ENCODE data around the gene ITGBL1.

The ITGBL1 gene

GRCh38 chr13:101452519-101453485 lies at the start of gene ITGBL1:
ITGBL1 (plus strand) TSS chr13:101452675; CDS start chr13:101452834, 159 bp downstream.
- peak within 1 kb of the TSS; percentile 33; the same call in 1 of the 2 replicates for H3K4me3 ChIP-seq (ENCODE audit: low read length)
- no peak for TF ChIP-seq ZNF274 (IDR thresholded peaks at IDR 0.05; ENCODE audit: low read depth, low read length)

DNA sequence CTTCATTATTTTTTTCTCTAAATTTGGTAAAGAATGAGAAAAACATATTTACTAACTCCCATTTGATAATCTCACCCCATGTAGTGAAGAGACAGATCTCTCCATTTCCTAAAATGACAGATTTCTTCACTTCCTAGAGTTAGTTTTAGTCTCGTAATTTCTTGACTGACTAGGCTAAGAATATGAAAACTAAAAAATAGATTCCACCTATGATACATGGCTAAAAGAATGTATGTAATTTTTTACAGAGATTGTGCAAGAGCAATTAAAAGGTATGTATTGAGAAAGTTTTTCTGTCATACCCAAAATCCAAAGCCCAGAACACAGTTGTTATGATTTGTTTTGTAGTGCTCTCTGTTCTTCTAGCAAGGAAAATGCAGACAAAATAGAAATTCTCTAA lies 45.7 kb upstream of the ITGBL1 start:
- no peak overlapping the region for H3K4me3 ChIP-seq (ENCODE audit: low read length)
- no peak for TF ChIP-seq ZNF274 (IDR thresholded peaks at IDR 0.05; ENCODE audit: low read depth, low read length)

GRCh38 chr13:101408154-101408553 lies 44.3 kb upstream of the ITGBL1 start:
- no peak overlapping the region for H3K4me3 ChIP-seq (ENCODE audit: low read length)
- no peak for TF ChIP-seq ZNF274 (IDR thresholded peaks at IDR 0.05; ENCODE audit: low read depth, low read length)

GRCh38 chr13:101408992-101409656 lies 43.4 kb upstream of the ITGBL1 start:
- TF ChIP-seq ZNF274 (IDR thresholded peaks at IDR 0.05; ENCODE audit: low read depth, low read length), result no peak
- H3K4me3 ChIP-seq (ENCODE audit: low read length), result no peak overlapping the region

DNA sequence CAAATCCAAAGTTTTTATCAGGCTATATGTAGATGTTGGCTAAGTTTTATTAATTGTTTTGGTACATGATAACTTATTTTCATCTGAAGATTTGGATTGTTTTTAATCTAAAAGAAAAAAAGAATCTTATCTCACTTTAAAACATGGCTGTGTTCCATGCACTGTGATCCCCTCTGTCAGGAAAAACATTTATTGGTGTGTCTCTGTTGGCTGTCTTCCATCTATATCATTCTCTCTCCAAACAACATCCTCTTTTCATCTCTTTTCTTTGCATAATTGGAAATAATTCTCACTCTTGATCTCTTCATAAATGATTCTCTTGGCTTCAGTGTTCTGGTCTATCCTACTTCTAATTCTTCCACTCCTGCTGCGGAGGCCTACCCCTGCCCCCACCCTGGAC lies 40.4 kb upstream of the ITGBL1 start:
- H3K4me3 ChIP-seq (ENCODE audit: low read length), result no peak overlapping the region
- no peak for TF ChIP-seq ZNF274 (IDR thresholded peaks at IDR 0.05; ENCODE audit: low read depth, low read length)

DNA sequence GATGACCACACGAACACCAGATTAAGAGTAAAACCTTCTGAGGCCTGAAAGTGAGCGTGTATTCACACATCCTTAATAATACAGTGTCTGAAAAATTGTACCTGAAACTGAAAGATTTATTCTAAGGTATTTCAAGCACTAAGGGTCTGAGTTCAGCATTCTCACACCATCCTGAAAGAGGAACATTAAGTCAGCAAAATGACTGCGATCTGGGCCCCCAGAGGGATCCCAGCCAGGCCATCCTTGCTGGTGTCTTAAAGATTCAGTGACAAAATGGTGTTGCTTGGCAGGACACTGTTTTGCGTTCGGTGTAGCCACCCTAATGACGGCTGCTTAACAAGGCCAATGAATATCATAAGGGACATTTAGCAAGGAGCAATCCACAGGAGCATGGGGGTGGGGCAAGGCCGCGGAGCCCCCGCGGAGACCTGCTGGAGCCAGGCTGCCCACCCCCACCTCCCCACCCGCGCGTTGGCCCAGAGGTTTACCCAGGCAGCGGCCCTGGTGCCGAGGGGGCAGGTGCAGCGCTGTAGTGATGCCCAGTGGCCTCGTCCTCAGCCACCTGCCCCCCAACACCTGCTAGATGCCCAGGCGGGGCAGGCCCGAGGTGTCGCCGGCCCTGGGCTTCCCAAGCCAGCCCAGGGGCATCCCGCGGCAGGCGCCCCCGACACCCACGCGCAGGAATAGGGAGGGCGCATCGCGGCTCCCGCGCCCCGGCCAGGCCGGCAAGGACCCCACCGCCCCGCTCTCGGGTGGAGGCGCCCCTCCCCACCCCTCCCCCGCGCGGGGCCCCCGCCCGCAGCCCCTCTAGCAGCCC lies 36.9 kb upstream of the ITGBL1 start:
- H3K4me3 ChIP-seq (ENCODE audit: low read length), result no peak overlapping the region
- TF ChIP-seq ZNF274 (IDR thresholded peaks at IDR 0.05; ENCODE audit: low read depth, low read length), result no peak

DNA sequence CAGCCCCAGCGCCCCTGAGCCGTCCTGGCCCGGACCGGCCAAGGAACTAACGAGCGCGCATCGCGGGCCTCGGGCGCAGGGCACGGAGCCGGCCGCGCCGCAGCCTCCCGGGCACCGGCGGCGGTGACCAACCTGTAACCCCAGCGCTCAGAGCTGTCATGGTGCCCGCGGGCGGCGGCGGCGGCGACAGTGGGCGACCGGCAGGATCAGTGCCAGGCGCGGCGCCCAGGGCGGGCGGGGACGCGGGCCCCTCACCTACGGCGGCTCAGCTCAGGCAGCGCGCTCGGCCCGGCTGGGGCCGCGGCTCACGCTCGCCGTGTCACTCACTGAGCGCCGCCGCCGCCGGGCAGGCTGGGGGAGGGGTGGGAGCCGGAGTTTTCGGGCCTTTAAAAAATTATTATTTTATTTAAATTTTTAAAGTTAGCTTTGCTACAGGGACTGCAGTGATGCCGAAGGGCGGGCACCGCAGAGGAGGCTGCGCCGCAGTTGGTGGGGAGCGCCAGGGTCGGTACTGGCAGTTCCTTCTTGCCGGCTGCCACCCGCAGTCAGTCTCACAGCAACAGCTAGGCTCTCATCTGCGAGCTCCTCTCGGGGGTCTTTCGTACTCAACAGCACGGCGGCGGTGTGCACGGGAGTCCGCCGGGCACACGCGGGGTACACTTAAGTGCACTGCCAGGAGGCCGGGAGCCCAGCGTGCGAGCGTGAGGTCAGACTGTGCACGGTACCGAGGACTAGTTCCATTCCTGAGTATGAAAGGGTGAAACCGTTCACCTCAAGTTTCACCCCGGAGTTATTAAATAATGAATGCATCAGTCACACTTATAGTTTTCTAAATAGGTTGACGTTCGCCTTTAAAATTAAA lies 36.1 kb upstream of the ITGBL1 start, which contains the start of gene NALCN:
Gene NALCN (minus strand): TSS at position 328 of the 862 bp plus-strand sequence. CDS start 17,382 bp downstream, outside the sequence.
- no peak for TF ChIP-seq ZNF274 (IDR thresholded peaks at IDR 0.05; ENCODE audit: low read depth, low read length)
- H3K4me3 ChIP-seq (ENCODE audit: low read length), result peak within 1 kb of the TSS; percentile 24; the same call in 1 of the 2 replicates

DNA sequence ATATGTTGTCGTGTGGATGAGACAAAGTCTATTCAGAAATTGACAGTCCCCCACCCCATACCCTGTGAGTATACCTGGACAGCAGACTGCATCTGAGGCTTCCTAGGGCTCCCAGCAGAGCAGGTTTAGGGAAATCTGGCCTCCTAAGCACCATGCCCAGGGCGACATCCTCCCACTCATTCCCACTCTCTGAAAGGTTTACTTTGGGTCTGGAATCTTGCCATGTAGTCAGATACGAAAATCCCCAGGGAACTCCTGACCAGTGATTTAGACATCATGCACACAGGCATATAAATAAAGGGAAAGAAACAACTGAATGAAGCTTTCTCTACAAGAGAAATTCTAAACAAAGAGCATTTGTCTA lies 35.5 kb upstream of the ITGBL1 start:
- no peak for TF ChIP-seq ZNF274 (IDR thresholded peaks at IDR 0.05; ENCODE audit: low read depth, low read length)
- H3K4me3 ChIP-seq (ENCODE audit: low read length), result no peak overlapping the region

DNA sequence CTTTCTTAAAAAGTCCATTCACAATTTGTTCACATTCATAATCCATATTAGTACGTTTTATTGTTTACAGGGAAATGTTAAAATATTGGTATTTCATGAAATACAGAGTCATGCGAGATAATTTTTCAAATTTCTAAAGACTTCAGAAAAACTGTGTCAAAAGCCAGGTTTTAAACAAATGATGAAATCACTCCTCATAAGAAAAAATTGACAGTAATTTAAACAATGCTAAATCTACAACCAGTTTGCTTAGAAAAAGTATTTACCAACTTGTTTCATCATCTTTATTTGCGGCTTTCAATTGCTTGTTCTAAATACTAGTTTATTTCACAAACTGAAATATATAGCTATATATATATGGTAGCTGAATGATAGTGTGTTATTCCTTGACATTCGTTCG lies 35.0 kb upstream of the ITGBL1 start:
- TF ChIP-seq ZNF274 (IDR thresholded peaks at IDR 0.05; ENCODE audit: low read depth, low read length), result no peak
- H3K4me3 ChIP-seq (ENCODE audit: low read length), result no peak overlapping the region

GRCh38 chr13:101423872-101424271 lies 28.6 kb upstream of the ITGBL1 start:
- H3K4me3 ChIP-seq (ENCODE audit: low read length), result no peak overlapping the region
- no peak for TF ChIP-seq ZNF274 (IDR thresholded peaks at IDR 0.05; ENCODE audit: low read depth, low read length)

- H3K4me3 ChIP-seq (ENCODE audit: low read length), result no peak overlapping the region
- no peak for TF ChIP-seq ZNF274 (IDR thresholded peaks at IDR 0.05; ENCODE audit: low read depth, low read length)
Measured at GRCh38 chr13:101424381-101425155, 27.9 kb upstream of the ITGBL1 start.

GRCh38 chr13:101425156-101425471 lies 27.4 kb upstream of the ITGBL1 start:
- H3K4me3 ChIP-seq (ENCODE audit: low read length), result no peak overlapping the region
- no peak for TF ChIP-seq ZNF274 (IDR thresholded peaks at IDR 0.05; ENCODE audit: low read depth, low read length)

- H3K4me3 ChIP-seq (ENCODE audit: low read length), result no peak overlapping the region
- no peak for TF ChIP-seq ZNF274 (IDR thresholded peaks at IDR 0.05; ENCODE audit: low read depth, low read length)
Measured at GRCh38 chr13:101425623-101426022, 26.9 kb upstream of the ITGBL1 start.

Data from GM08714 (cell line).